Hepatic stellate cell (primary cell): Measurements from ENCODE around the gene COMMD9.

ENCODE experiments used
- DNase-seq: peaks from one replicate; pipeline ENCODE4 v3.0.0; 2011; ENCODE audit warnings: low spot score

COMMD9 gene

GRCh38 chr11:36257351-36257750 is 31.9 kb downstream of the COMMD9 start:
- DNase-seq, result no peak

GRCh38 chr11:36254713-36255112 is 34.5 kb downstream of the COMMD9 start:
- DNase-seq, result no peak

GRCh38 chr11:36253238-36253637 is 36.0 kb downstream of the COMMD9 start:
- no peak for DNase-seq

- DNase-seq, result no peak
These were observed 37.4 kb downstream of the COMMD9 start for GRCh38 chr11:36251823-36252222.

- DNase-seq, result peak; percentile 43
These were observed 40.0 kb downstream of the COMMD9 start for GRCh38 chr11:36249246-36249645.

- no peak for DNase-seq
These were observed 40.8 kb downstream of the COMMD9 start for GRCh38 chr11:36248436-36248835.

GRCh38 chr11:36247493-36247892 is 41.7 kb downstream of the COMMD9 start:
- DNase-seq, result no peak

GRCh38 chr11:36243641-36244040 is 45.6 kb downstream of the COMMD9 start:
- DNase-seq, result no peak

- DNase-seq, result no peak
These were observed 47.7 kb downstream of the COMMD9 start for GRCh38 chr11:36241497-36241896.

GRCh38 chr11:36240801-36241200 is 48.4 kb downstream of the COMMD9 start:
- no peak for DNase-seq

- no peak for DNase-seq
These were observed 49.1 kb downstream of the COMMD9 start for GRCh38 chr11:36240173-36240572.

GRCh38 chr11:36239636-36240035 is 49.6 kb downstream of the COMMD9 start:
- no peak for DNase-seq

- DNase-seq, result no peak
These were observed 50.3 kb downstream of the COMMD9 start for GRCh38 chr11:36238881-36239280.

GRCh38 chr11:36238036-36238631 is 51.1 kb downstream of the COMMD9 start:
- no peak for DNase-seq

GRCh38 chr11:36237391-36237790 is 51.8 kb downstream of the COMMD9 start:
- no peak for DNase-seq

GRCh38 chr11:36235750-36236149 is 53.5 kb downstream of the COMMD9 start:
- DNase-seq, result no peak

GRCh38 chr11:36234825-36235224 is 54.4 kb downstream of the COMMD9 start:
- DNase-seq, result no peak

GRCh38 chr11:36233204-36233603 is 56.0 kb downstream of the COMMD9 start:
- no peak for DNase-seq

GRCh38 chr11:36230779-36231699 is 58.2 kb downstream of the COMMD9 start:
- DNase-seq, result peak; percentile 51

GRCh38 chr11:36229091-36229705 is 60.0 kb downstream of the COMMD9 start:
- no peak for DNase-seq

- DNase-seq, result no peak
These were observed 60.5 kb downstream of the COMMD9 start for GRCh38 chr11:36228689-36229088.

GRCh38 chr11:36227044-36227443 is 62.2 kb downstream of the COMMD9 start:
- no peak for DNase-seq
